HCT116 (cell line): Measurements from ENCODE around the gene ISYNA1. TPM values are rescaled to one million over a fixed set of nuclear protein-coding genes. Genes with fewer than 3 reads are reported as not detected.

Source experiments
- ATAC-seq: fragments of 200-7000 bp; cut with Tn5 transposase; 2 replicates; pipeline ENCODE4 v1.9.1; 2020; ENCODE audit warnings: mild to moderate bottlenecking, moderate library complexity
- Bru-seq: library from RNA; stranded (reverse); fragments of 400-500 nt; gene quantifications from one replicate; lab custom pipeline; 2021; lab: Mats Ljungman, UMichigan
- BruChase-seq, 2 experiments: library from RNA; stranded (reverse); fragments of 400-500 nt; gene quantifications; one replicate each; lab custom pipeline; 2021; lab: Mats Ljungman, UMichigan
- BruUV-seq: library from RNA; stranded (reverse); fragments of 400-500 nt; replicated peaks from 2 replicates; lab custom pipeline; 2021; lab: Mats Ljungman, UMichigan
- CTCF ChIA-PET: fragments of 300-600 bp; sonication (Branson Sonifier 250); formaldehyde crosslinking; loops from one replicate; lab custom pipeline; 2021; ENCODE audit warnings: antibody characterized with exemption; lab: Charles Lee
- POLR2A ChIA-PET: fragments of 300-600, 350-600 bp; sonication (Branson Sonifier 250); formaldehyde crosslinking; loops from one replicate; lab custom pipeline; 2021; ENCODE audit warnings: antibody characterized with exemption; lab: Charles Lee
- RAD21 ChIA-PET, 2 experiments: fragments of 300-600 bp; sonication (Branson Sonifier 250); formaldehyde crosslinking; loops; one replicate each; lab custom pipeline; 2023; ENCODE audit warnings: low total read pairs in 2 of 2; ENCODE audit not compliant: uncharacterized antibody in 2 of 2, unreplicated experiment in 2 of 2, low non-redundant PET in 1 of 2; lab: Charles Lee
- DNase-seq: peaks from one replicate; pipeline ENCODE4 v3.0.0-alpha.2; 2010; ENCODE audit warnings: low read depth, low spot score
- H2AFZ ChIP-seq: fragments of 200-600 bp; shearing (Covaris generic), sonication (generic); 2 replicates; pipeline ENCODE4 v1.6.1; 2017; ENCODE audit warnings: low read depth, mixed run types, mixed read lengths, antibody characterized with exemption, low read length; ENCODE audit not compliant: poor library complexity, severe bottlenecking
- H3K27ac ChIP-seq: 2 replicates; pipeline ENCODE4 v1.5.1; 2012; ENCODE audit warnings: low read depth, low read length
- H3K27me3 ChIP-seq: fragments of 200-600 bp; sonication (generic); 2 replicates; pipeline ENCODE4 v1.6.1; 2016; ENCODE audit warnings: mixed run types, low read length, mixed read lengths; ENCODE audit not compliant: insufficient read depth
- H3K36me3 ChIP-seq, 2 experiments: fragments of 200-500 bp in 1 of 2; fragments of 200-600 bp in 1 of 2; sonication (Bioruptor generic) in 1 of 2; sonication (generic) in 1 of 2; 2 replicates each; pipeline versions ENCODE4 v1.5.1 to v1.6.1; 2014 to 2016; ENCODE audit warnings: low read length in 2 of 2, inconsistent platforms in 1 of 2, mixed read lengths in 1 of 2, mixed run types in 1 of 2; ENCODE audit not compliant: insufficient read depth in 2 of 2, control insufficient read depth in 1 of 2
- H3K4me1 ChIP-seq, 2 experiments: fragments of 200-600 bp in 1 of 2; sonication (generic) in 1 of 2; 2 replicates each; pipeline versions ENCODE4 v1.5.1 to v1.6.1; 2012 to 2017; ENCODE audit warnings: low read length in 2 of 2, inconsistent platforms in 1 of 2, mild to moderate bottlenecking in 1 of 2, mixed read lengths in 1 of 2, mixed run types in 1 of 2, moderate library complexity in 1 of 2; ENCODE audit not compliant: insufficient read depth in 2 of 2, control insufficient read depth in 1 of 2
- H3K4me2 ChIP-seq: fragments of 200-600 bp; sonication (generic); 2 replicates; pipeline ENCODE4 v1.6.1; 2017; ENCODE audit warnings: mixed run types, low read length, mixed read lengths
- H3K4me3 ChIP-seq, 2 experiments: fragments of 200-600 bp in 1 of 2; sonication (generic) in 1 of 2; replicated peaks in 1 of 2; 2 replicates each; pipeline ENCODE4 v1.5.1; 2011 to 2016; ENCODE audit warnings: low read length in 2 of 2, control low read depth in 1 of 2, low read depth in 1 of 2, mild to moderate bottlenecking in 1 of 2, mixed read lengths in 1 of 2, mixed run types in 1 of 2
- H3K79me2 ChIP-seq: fragments of 200-600 bp; sonication (generic); 2 replicates; pipeline ENCODE4 v1.6.1; 2017; ENCODE audit warnings: mild to moderate bottlenecking, mixed run types, low read length, moderate library complexity, mixed read lengths; ENCODE audit not compliant: insufficient read depth
- H3K9ac ChIP-seq: fragments of 200-600 bp; sonication (generic); 2 replicates; pipeline ENCODE4 v1.6.1; 2016; ENCODE audit warnings: low read length, mixed read lengths
- H3K9me2 ChIP-seq: fragments of 200-600 bp; sonication (generic), shearing (Covaris generic); 2 replicates; pipeline ENCODE4 v1.6.1; 2017; ENCODE audit warnings: mixed run types, mild to moderate bottlenecking, moderate library complexity; ENCODE audit not compliant: insufficient read depth
- H3K9me3 ChIP-seq, 2 experiments: fragments of 200-500 bp in 1 of 2; fragments of 200-600 bp in 1 of 2; sonication (Bioruptor generic) in 1 of 2; sonication (generic) in 1 of 2; 2 replicates each; pipeline ENCODE4 v1.6.1; 2014 to 2017; ENCODE audit warnings: low read length in 2 of 2, mixed read lengths in 2 of 2, inconsistent platforms in 1 of 2, low read depth in 1 of 2, mild to moderate bottlenecking in 1 of 2, mixed run types in 1 of 2, moderate library complexity in 1 of 2; ENCODE audit not compliant: control insufficient read depth in 1 of 2, insufficient read depth in 1 of 2
- H4K20me1 ChIP-seq: fragments of 200-600 bp; sonication (generic), shearing (Covaris generic); 2 replicates; pipeline ENCODE4 v1.6.1; 2017; ENCODE audit warnings: mixed run types, mild to moderate bottlenecking, moderate library complexity; ENCODE audit not compliant: insufficient read depth
- EGR1 ChIP-seq: IDR thresholded peaks from 2 replicates; pipeline ENCODE4 v1.6.1; 2012; ENCODE audit warnings: low read depth
- EZH2phosphoT487 ChIP-seq: fragments of 200-600 bp; IDR thresholded peaks from 2 replicates; pipeline ENCODE4 v1.6.1; 2018; ENCODE audit warnings: antibody characterized with exemption, borderline replicate concordance
- POLR2A ChIP-seq: IDR thresholded peaks from 2 replicates; pipeline ENCODE4 v1.7.0; 2011; ENCODE audit warnings: borderline replicate concordance; ENCODE audit not compliant: insufficient read depth, insufficient read length; ENCODE audit errors: extremely low read depth
- POLR2AphosphoS5 ChIP-seq: IDR thresholded peaks from 2 replicates; pipeline ENCODE4 v1.6.1; 2011; ENCODE audit warnings: mild to moderate bottlenecking, low read depth, low read length, moderate library complexity
- ZFX ChIP-seq: fragments of 450-650 bp; IDR thresholded peaks from 2 replicates; pipeline ENCODE4 v1.6.1; 2017
- intact Hi-C: fragments of 100-400 bp; cut with micrococcal nuclease; formaldehyde crosslinking; loops from 2 replicates; pipeline ENCODE4 v1.10.0; 2022
- long read RNA-seq: library from polyadenylated mRNA; unstranded; transcript quantifications from one replicate; pipeline ENCODE4 v2.0.0, GENCODE V29; 2021; ENCODE audit not compliant: unreplicated experiment
- polyA plus RNA-seq: library from polyadenylated mRNA; unstranded; fragments of >200 nt; gene quantifications from 2 replicates; pipeline ENCODE4 v1.2.1, GENCODE V29; 2012; ENCODE audit warnings: missing spikeins
- total RNA-seq: library from RNA; stranded (reverse); gene quantifications from one replicate; pipeline ENCODE4 v1.2.1, GENCODE V29; 2021; ENCODE audit not compliant: unreplicated experiment
- TF ChIP-seq, protein P1 (sequence below): IDR thresholded peaks from 2 replicates; pipeline ENCODE4 v1.6.1; 2012; ENCODE audit warnings: low read depth

ISYNA1 gene
- total RNA-seq (365 TPM), Bru-seq, nascent RNA (percentile 82 among the genes with signal in this experiment), BruChase-seq, experiment 1, labeled RNA remaining after a 6-hour chase (percentile 95 among the genes with signal in this experiment), BruChase-seq, experiment 2, labeled RNA remaining after a 2-hour chase (percentile 95 among the genes with signal in this experiment)
- polyA plus RNA-seq, result 282 and 302 TPM in 2 replicates
- long read RNA-seq, transcript ISYNA1-206 (8 exons, 1,691 nt), result minor isoform, 19 of 511 reads
- long read RNA-seq, transcript ISYNA1-202 (10 exons, 1,703 nt), result minor isoform, 8 of 511 reads
- long read RNA-seq, transcript ISYNA1-201 (11 exons, 2,420 nt), result major isoform, 246 of 511 reads
- long read RNA-seq, transcript ISYNA1-203 (9 exons, 1,466 nt), result minor isoform, 9 of 511 reads
- long read RNA-seq, partial matches to known transcripts, result 127 of 511 reads
- long read RNA-seq, other reads (novel, unspliced or antisense), result 93 of 511 reads

DNA sequence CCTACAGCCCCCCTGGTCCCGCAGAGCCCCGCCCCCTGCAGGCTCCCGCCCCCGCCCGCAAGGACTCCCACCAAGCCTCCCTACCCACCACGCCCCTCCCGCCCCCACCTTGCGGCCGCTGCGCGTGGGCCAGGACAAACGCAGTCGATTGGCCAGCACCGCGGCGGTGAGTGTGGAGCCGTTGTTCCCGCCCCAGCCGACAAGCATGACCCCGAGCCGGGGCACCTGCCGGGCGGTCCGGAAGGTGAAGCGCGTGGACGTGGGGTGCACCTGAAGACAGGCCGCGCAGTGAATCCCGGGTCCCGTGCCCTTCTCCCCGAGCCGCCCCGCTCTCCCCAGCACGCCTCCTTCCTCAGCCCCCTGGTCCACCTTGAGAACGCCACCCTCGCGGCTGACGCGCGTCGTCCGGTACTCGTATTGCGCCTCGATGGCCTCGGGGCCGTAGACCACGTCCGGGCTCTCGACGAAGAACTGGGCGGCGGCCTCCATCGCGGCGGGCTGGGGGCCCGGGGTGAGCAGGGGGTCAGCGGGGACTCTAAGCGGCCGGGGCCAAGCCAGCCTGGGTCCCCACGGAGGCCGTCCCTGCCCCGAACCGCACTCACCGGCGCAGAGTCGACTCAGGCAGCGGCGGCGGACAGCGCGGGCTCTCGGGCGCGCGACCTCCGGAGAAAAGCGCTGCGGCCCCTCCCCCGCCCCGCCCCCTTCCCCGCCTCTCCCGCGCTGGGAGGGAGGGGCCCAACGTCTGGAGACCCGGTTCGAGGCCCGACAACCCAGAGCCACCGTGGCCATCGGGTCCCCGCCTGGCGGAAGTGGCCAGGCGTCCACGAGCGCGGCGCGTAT, at the start of gene ISYNA1:
TSS of gene ISYNA1 (minus strand) at position 643 of the 840 bp plus-strand sequence. CDS start at position 489, 154 bp downstream.
- POLR2A ChIA-PET, result interaction anchor here (0.9 to 1.4 kb wide), 5 partner anchors 17 to 246 kb away, joined by 3 to 5 read pairs (median 4); partner anchors contain the start of genes GDF15, JUND and SSBP4
- TF ChIP-seq EGR1 (peak; percentile 41; the same call in 1 of the 2 replicates), POLR2AphosphoS5 (peak; percentile 78; the same call in 1 of the 2 replicates), ZFX (peak; percentile 29; the same call in 1 of the 2 replicates), POLR2A (peak; percentile 50), EZH2phosphoT487 (no peak)
- TF ChIP-seq, protein P1, sequence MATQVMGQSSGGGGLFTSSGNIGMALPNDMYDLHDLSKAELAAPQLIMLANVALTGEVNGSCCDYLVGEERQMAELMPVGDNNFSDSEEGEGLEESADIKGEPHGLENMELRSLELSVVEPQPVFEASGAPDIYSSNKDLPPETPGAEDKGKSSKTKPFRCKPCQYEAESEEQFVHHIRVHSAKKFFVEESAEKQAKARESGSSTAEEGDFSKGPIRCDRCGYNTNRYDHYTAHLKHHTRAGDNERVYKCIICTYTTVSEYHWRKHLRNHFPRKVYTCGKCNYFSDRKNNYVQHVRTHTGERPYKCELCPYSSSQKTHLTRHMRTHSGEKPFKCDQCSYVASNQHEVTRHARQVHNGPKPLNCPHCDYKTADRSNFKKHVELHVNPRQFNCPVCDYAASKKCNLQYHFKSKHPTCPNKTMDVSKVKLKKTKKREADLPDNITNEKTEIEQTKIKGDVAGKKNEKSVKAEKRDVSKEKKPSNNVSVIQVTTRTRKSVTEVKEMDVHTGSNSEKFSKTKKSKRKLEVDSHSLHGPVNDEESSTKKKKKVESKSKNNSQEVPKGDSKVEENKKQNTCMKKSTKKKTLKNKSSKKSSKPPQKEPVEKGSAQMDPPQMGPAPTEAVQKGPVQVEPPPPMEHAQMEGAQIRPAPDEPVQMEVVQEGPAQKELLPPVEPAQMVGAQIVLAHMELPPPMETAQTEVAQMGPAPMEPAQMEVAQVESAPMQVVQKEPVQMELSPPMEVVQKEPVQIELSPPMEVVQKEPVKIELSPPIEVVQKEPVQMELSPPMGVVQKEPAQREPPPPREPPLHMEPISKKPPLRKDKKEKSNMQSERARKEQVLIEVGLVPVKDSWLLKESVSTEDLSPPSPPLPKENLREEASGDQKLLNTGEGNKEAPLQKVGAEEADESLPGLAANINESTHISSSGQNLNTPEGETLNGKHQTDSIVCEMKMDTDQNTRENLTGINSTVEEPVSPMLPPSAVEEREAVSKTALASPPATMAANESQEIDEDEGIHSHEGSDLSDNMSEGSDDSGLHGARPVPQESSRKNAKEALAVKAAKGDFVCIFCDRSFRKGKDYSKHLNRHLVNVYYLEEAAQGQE, result no peak

More for the DNA sequence above, at the start of gene ISYNA1:
- H2AFZ ChIP-seq, result no peak within 1 kb of the TSS
- no peaks in the 10 kb centered on the region for H4K20me1 ChIP-seq
- CTCF ChIA-PET, result interaction anchor here (1.0 kb wide), 1 partner anchor 98 kb away, joined by 4 read pairs; no protein-coding TSS in a partner anchor
- H3K9ac ChIP-seq, result peak within 1 kb of the TSS; percentile 91
- peak within 1 kb of the TSS; percentile 99 for H3K27ac ChIP-seq
- H3K27me3 ChIP-seq, result no peaks in the 10 kb centered on the region
- no peaks in the 10 kb centered on the region for H3K9me3 ChIP-seq
- H3K9me2 ChIP-seq, result no peaks in the 10 kb centered on the region
- H3K79me2 ChIP-seq, result peaks cover 9% of the 10 kb centered on the region; the same call in 1 of the 2 replicates
- RAD21 ChIA-PET, result no interaction called here
- peak; percentile 59 for ATAC-seq
- peaks cover 0 to 8% of the 10 kb centered on the region in 2 experiments; a peak in 1 of 4 replicates for H3K36me3 ChIP-seq
- TSS peak; percentile 65 for BruUV-seq
- DNase-seq, result no peak
- peak within 1 kb of the TSS; percentile 78 to 84 for H3K4me3 ChIP-seq
- H3K4me1 ChIP-seq, result peaks cover 27 to 55% of the 10 kb centered on the region in 2 experiments
- intact Hi-C loops, result no loop called here
- H3K4me2 ChIP-seq, result peak within 1 kb of the TSS; percentile 96
